Activated CD4-positive, alpha-beta T cell treated with anti-CD3 and anti-CD28 coated beads for 36 hours (primary cell): Measurements from ENCODE around the gene LITAF. TPM values are rescaled to one million over a fixed set of nuclear protein-coding genes. Genes with fewer than 3 reads are reported as not detected.
A peak's percentile ranks its signal among the peaks of the same experiment; 100 is the strongest.
"Not testable (repeated sequence)": the region's sequence is repeated elsewhere in the genome, so short reads cannot be mapped to it uniquely, and the experiment has no call there.

Source experiments
- ATAC-seq: fragments of 200-7000 bp; cut with Tn5 transposase; one replicate; pipeline ENCODE4 v1.10.0; 2021; ENCODE audit warnings: mild to moderate bottlenecking, moderate library complexity
- CTCF ChIA-PET: fragments of 350-600 bp; sonication (Branson Sonifier 250); formaldehyde crosslinking; loops from one replicate; lab custom pipeline; 2021; ENCODE audit warnings: antibody characterized with exemption; lab: Charles Lee
- POLR2A ChIA-PET: fragments of 350-600 bp; sonication (Branson Sonifier 250); formaldehyde crosslinking; loops from one replicate; lab custom pipeline; 2021; ENCODE audit warnings: antibody characterized with exemption, inconsistent platforms; lab: Charles Lee
- DNase-seq: peaks from one replicate; pipeline ENCODE4 v3.0.0-alpha.2; 2020
- H3K27ac Mint-ChIP-seq: one replicate; pipeline ENCODE4 v1.8.0; 2021; ENCODE audit warnings: mixed read lengths
- H3K27me3 Mint-ChIP-seq: one replicate; pipeline ENCODE4 v1.8.0; 2021; ENCODE audit warnings: mixed read lengths
- H3K36me3 Mint-ChIP-seq: one replicate; pipeline ENCODE4 v1.8.0; 2021; ENCODE audit warnings: low read depth, mixed read lengths
- H3K4me1 Mint-ChIP-seq: one replicate; pipeline ENCODE4 v1.8.0; 2021; ENCODE audit warnings: mixed read lengths
- H3K4me3 Mint-ChIP-seq: one replicate; pipeline ENCODE4 v1.8.0; 2021; ENCODE audit warnings: mild to moderate bottlenecking, moderate library complexity, mixed read lengths
- H3K9me3 Mint-ChIP-seq: one replicate; pipeline ENCODE4 v1.8.0; 2021; ENCODE audit warnings: low read depth, mixed read lengths
- intact Hi-C, 2 experiments: fragments of 100-400 bp; cut with DNase I in 1 of 2; cut with micrococcal nuclease in 1 of 2; formaldehyde crosslinking; loops; one replicate each; pipeline versions ENCODE4 v1.14.2 to v1.15.1; 2022 to 2024; cut with DNase I, micrococcal nuclease
- total RNA-seq, 2 experiments: library from RNA; stranded (reverse); gene quantifications; one replicate each; pipeline ENCODE4 v1.2.3, GENCODE V29; 2021

The LITAF gene
- total RNA-seq, 2 experiments from 2014 or later, result 99.0 to 116 TPM

DNA sequence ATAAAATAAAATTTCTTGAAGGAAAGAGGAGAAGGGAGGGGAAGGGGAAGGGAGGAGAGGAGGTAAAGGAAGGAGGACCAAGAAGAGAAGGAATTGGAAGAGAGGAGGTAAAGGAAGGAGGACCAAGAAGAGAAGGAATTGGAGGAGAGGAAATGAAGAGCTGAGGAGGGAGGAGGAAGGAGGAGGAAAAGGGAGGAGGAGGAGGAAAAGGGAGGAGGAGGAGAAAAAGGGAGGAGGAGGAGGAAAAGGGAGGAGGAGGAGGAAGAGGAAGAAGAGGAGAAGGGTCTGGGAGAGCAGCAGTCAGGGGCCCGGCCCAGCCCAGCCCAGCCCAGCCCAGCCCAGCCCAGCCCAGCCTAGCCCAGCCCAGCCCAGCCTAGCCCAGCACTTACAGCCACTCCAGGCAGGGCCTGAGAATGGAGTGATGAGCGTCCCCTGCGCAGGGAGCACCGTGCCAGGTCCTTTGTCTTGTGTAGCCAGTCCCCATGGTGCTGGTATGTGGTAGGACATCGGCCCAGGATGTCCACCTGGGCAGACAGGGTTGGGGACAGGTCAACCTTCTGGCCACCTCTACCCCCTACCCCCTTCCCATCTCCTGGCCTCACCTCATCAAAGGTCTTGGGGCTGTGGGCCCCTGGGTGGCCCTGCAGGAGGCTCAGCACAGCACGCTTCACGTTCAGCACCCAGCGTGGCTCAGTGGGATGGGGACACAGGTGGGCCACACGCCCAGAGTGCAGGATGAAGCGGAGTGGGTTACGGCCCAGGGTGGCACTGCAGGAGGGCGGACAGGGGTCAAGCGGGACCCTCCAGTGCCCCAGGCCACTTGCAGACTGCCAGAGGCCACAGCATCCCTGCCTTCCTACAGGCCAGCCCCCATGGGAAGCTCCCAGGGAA, 70.9 kb downstream of the LITAF start:
- Mint-ChIP-seq H3K27ac (no peak overlapping the region), H3K9me3 (no peaks in the 10 kb centered on the region), H3K4me3 (no peak overlapping the region), H3K36me3 (no peaks in the 10 kb centered on the region), H3K4me1 (no peaks in the 10 kb centered on the region), H3K27me3 (no peaks in the 10 kb centered on the region)
- ChIA-PET CTCF (interaction anchor here (1.1 to 2.2 kb wide), 3 partner anchors 16 to 109 kb away, joined by 4 to 10 read pairs (median 6); no protein-coding TSS in a partner anchor), POLR2A (no interaction called here)
- ATAC-seq (no peak), DNase-seq (no peak)
- intact Hi-C loops, result no loop called here

DNA sequence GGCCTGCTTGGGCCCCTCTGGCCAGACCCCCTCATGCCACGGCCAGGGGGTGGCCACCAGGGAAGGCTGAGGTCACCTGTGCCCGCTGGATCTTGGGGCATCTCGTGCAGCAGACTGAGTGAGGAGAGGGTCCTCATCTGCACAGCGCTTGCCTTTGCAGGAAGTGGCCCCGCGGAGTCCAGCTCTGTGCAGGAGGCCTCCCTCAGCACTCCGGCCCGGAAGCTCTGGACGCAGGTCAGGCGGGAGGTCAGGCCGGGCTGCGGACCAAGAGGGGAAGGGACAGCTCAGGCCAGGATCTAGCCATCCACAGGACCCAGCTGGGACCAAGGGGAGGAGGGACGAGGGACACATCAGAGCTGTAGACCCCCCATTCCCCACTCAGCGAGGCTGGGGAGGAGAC, 72.4 kb downstream of the LITAF start:
- no peak for ATAC-seq
- H3K36me3 Mint-ChIP-seq, result no peaks in the 10 kb centered on the region
- H3K9me3 Mint-ChIP-seq, result no peaks in the 10 kb centered on the region
- intact Hi-C loops, result no loop called here
- no peaks in the 10 kb centered on the region for H3K4me1 Mint-ChIP-seq
- no peaks in the 10 kb centered on the region for H3K27me3 Mint-ChIP-seq
- H3K27ac Mint-ChIP-seq, result no peak overlapping the region
- ChIA-PET CTCF (no interaction called here), POLR2A (no interaction called here)
- no peak overlapping the region for H3K4me3 Mint-ChIP-seq
- no peak for DNase-seq

DNA sequence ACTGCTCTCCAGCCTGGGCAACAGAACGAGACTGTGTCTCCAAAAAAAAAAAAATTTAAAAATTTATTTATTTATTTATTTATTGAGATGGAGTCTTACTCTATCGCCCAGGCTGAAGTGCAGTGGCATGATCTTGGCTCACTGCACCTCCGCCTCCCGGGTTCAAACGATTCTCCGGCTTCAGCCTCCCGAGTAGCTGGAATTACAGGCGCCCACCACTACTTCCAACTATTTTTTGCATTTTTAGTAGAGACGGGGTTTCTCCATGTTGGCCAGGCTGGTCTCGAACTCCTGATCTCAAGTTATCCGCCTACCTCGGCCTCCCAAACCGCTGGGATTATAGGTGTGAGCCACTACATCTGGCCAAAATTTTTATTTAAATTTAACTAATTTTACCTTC, 73.4 kb downstream of the LITAF start:
- H3K27ac Mint-ChIP-seq, H3K4me1 Mint-ChIP-seq, ATAC-seq, H3K36me3 Mint-ChIP-seq, H3K9me3 Mint-ChIP-seq, CTCF ChIA-PET, POLR2A ChIA-PET, H3K4me3 Mint-ChIP-seq, DNase-seq, H3K27me3 Mint-ChIP-seq, intact Hi-C loops: not testable (repeated sequence)

DNA sequence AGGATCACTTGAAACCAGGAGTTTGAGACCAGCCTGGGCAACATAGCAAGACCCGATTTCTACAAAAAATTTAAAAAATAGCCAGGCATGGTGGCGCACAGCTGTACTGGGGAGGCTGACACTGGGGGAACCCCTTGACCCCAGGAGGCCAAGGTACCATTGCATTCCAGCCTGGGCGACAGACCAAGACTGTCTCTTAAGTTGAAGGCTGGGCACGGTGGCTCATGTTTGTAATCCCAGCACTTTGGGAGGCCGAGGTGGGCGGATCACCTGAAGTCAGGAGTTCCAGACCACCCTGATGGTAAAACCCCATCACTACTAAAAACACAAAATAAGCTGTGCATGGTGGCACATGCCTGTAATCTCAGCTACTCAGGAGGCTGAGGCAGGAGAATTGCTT, 74.9 kb downstream of the LITAF start:
- ATAC-seq (no peak), DNase-seq (no peak)
- no peaks in the 10 kb centered on the region for H3K4me1 Mint-ChIP-seq
- H3K9me3 Mint-ChIP-seq, result no peaks in the 10 kb centered on the region
- H3K36me3 Mint-ChIP-seq, result no peaks in the 10 kb centered on the region
- H3K27ac Mint-ChIP-seq, result no peak overlapping the region
- no peak overlapping the region for H3K4me3 Mint-ChIP-seq
- ChIA-PET CTCF (interaction anchor here (0.6 kb wide), 2 partner anchors 104 to 147 kb away, joined by 3 read pairs; no protein-coding TSS in a partner anchor), POLR2A (no interaction called here)
- intact Hi-C loops, result no loop called here
- H3K27me3 Mint-ChIP-seq, result no peaks in the 10 kb centered on the region

DNA sequence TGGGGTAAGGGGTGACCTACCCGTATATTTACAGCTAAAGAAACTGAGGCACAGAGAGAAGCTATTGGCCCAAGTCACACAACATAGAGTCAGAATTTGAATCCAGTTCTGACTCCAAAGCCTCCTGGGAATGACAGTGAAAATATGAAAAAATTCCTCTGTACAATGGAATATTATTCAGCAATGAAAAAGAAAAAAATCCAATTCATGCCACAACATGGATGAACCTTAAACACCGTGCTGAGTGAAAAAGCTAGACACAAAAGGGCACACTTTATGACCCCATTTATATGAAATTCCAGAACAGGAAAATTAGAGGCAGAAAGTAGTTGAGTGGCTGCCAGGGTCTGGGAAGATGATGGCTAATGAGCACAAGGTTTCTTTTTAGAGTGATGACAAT, 75.4 kb downstream of the LITAF start:
- no peak for ATAC-seq
- no peaks in the 10 kb centered on the region for H3K36me3 Mint-ChIP-seq
- H3K27me3 Mint-ChIP-seq, result no peaks in the 10 kb centered on the region
- ChIA-PET POLR2A (no interaction called here), CTCF (interaction anchor here (0.6 kb wide), 1 partner anchor 148 kb away, joined by 3 read pairs; no protein-coding TSS in a partner anchor)
- DNase-seq, result no peak
- H3K9me3 Mint-ChIP-seq, result no peaks in the 10 kb centered on the region
- H3K27ac Mint-ChIP-seq, result no peak overlapping the region
- H3K4me1 Mint-ChIP-seq, result no peaks in the 10 kb centered on the region
- intact Hi-C loops, result no loop called here
- no peak overlapping the region for H3K4me3 Mint-ChIP-seq

DNA sequence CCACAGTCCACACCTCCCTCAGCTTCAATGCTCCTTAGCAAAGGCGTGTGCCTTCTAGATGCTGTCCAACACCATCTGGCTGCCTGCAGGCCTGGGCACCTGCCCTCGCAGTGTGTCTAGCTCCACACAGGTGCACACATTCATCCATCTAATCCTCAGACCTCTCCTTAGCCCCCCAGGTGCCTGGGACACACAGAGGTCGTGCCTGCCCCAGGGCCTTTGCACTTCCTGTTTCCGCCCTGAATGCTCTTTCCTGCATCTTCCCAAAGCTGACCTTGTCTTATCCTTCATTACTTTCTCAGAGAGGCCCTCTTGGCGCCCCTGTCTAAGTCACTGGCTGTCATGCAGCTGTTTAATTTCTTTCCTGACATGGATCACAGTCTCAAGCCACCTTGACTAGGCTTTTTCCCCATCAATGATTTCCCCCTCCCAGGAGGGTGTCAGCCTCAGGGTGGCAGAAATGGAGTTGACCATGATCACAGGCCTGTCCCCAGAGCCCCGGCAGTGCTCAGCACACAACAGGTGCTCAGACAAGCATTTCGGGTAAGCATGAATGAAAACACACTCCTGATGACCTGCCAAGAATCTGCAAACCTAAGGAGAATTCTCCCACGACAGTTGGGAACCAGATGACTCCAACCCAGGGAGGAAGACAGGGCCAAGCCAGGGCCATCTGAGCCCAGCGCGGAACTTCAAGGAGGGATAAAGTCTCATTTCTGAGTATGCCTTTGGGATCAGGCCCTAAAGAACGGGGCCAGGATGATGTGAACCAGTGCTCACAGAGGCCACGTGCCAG, 76.3 kb downstream of the LITAF start:
- intact Hi-C loops, result no loop called here
- ATAC-seq, result no peak
- no peak for DNase-seq
- CTCF ChIA-PET, result no interaction called here
- Mint-ChIP-seq H3K4me3 (no peak overlapping the region), H3K9me3 (no peaks in the 10 kb centered on the region), H3K4me1 (no peaks in the 10 kb centered on the region), H3K27ac (no peak overlapping the region), H3K27me3 (no peaks in the 10 kb centered on the region), H3K36me3 (no peaks in the 10 kb centered on the region)
- POLR2A ChIA-PET, result no interaction called here

DNA sequence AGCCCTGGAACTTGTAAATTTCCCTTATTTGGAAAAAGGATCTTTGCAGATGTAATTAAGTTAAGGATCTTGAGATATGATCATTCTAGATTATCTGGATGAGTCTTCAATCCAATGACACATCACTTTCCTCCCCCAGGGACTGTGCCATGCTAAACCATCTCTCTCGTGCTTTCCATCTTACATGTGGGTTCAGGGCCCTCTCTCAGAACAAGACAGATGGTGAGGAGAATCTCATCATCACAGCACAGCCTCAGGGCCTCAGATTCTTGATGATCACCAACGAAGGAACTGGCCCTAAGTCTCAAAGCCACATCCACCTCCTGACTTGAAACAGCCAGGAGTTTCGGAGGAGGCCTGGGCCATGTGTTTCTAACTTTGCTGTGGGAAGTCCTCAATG, 78.7 kb downstream of the LITAF start:
- no peak for DNase-seq
- ChIA-PET CTCF (no interaction called here), POLR2A (no interaction called here)
- no peak overlapping the region for H3K4me3 Mint-ChIP-seq
- no peaks in the 10 kb centered on the region for H3K4me1 Mint-ChIP-seq
- H3K9me3 Mint-ChIP-seq, result no peaks in the 10 kb centered on the region
- no peaks in the 10 kb centered on the region for H3K36me3 Mint-ChIP-seq
- intact Hi-C loops, result no loop called here
- H3K27ac Mint-ChIP-seq, result no peak overlapping the region
- H3K27me3 Mint-ChIP-seq, result no peaks in the 10 kb centered on the region
- ATAC-seq, result peak; percentile 63

DNA sequence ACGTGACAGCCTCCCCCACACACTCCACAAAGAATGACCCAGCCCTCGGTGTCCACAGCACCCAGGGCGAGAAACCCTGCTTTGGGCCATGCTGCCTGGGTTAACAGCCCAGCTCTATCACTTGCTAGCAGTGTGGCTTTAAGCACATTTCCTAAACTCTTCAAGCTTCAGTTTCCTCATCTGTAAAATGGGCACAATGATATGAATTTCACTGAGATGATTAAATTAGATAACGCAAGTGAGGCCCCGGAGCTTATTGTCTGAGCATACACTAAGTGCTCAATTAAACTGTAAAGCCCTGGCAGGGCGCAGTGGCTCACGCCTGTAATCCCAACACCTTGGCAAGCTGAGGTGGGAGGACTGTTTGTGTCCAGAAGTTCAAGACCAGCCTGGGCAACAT, 79.4 kb downstream of the LITAF start:
- CTCF ChIA-PET, result no interaction called here
- H3K4me1 Mint-ChIP-seq, result no peaks in the 10 kb centered on the region
- no peak overlapping the region for H3K4me3 Mint-ChIP-seq
- H3K36me3 Mint-ChIP-seq, result no peaks in the 10 kb centered on the region
- POLR2A ChIA-PET, result no interaction called here
- intact Hi-C loops, result no loop called here
- no peak for DNase-seq
- no peaks in the 10 kb centered on the region for H3K27me3 Mint-ChIP-seq
- no peaks in the 10 kb centered on the region for H3K9me3 Mint-ChIP-seq
- ATAC-seq, result no peak
- H3K27ac Mint-ChIP-seq, result no peak overlapping the region

DNA sequence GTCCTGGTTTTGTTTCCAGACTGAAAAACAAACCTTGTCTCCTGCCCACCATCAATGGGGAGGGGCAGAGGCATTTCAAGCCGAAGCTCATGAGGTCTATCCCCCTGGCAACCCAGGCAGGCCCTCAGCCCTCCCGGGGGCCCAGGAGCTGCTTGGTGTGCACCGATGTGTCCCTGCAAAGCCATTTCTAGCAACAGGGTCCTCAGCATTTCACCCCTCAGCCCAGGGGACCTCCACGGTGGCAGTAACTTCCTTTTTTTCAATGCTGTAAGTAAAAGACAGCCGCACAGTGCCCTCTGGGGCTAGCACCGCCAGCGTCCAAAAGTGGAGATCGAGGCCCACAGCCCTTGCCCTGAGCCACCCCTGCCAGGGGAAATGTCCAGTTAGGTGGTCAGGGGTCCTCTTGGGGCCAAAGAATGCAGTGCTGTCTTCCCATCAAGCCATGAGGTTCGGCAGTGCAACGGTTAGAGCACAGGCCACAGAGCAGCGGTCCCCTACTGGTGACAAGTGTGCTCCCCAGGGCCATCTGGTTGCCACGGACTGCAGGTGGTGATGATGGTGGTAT, 79.9 kb downstream of the LITAF start:
- ATAC-seq (no peak), DNase-seq (no peak)
- Mint-ChIP-seq H3K27me3 (no peaks in the 10 kb centered on the region), H3K4me1 (no peaks in the 10 kb centered on the region), H3K9me3 (no peaks in the 10 kb centered on the region), H3K27ac (no peak overlapping the region), H3K4me3 (no peak overlapping the region), H3K36me3 (no peaks in the 10 kb centered on the region)
- intact Hi-C loops, result no loop called here
- ChIA-PET POLR2A (no interaction called here), CTCF (no interaction called here)

DNA sequence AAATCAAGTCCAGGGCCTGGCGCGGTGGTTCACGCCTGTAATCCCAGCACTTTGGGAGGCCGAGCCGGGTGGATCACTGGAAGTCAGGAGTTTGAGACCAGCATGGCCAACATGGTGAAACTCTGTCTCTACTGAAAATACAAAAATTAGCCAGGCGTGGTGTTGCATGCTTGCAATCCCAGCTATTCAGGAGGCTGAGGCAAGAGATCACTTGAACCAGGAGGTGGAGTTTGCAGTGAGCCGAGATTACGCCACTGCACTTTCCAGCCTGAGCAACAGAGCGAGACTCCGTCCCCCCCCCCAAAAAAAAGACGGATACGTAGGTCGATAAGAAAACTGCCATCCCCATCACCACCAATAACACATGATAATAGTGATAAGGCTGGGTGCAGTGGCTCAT, 82.5 kb downstream of the LITAF start:
- H3K4me1 Mint-ChIP-seq, ATAC-seq, H3K27ac Mint-ChIP-seq, POLR2A ChIA-PET, H3K36me3 Mint-ChIP-seq, intact Hi-C loops, DNase-seq, H3K27me3 Mint-ChIP-seq, H3K9me3 Mint-ChIP-seq, H3K4me3 Mint-ChIP-seq: not testable (repeated sequence)
- CTCF ChIA-PET, result interaction anchor here (1.1 kb wide), 1 partner anchor 8 kb away, joined by 3 read pairs; no protein-coding TSS in a partner anchor

DNA sequence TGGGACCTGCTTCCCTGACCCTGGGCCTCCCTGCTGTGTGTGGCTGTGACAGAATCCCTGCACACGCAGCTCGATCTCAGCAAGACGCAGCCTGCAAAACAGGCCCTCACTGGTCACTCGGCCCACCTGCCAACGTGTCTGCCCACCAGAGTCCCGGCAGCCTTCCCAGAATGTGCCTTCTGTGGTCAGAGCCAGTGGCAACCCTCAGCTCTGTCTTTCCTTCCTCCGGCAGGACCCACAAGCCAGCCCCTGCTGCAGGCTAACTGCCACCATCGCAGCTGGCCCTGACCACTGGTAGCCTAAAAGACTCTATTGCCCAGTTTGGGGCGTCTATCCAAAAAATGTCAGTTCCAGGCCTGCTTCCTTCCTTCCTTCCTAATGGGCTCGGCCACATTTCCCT, 83.2 kb downstream of the LITAF start:
- no peak for ATAC-seq
- ChIA-PET CTCF (no interaction called here), POLR2A (no interaction called here)
- Mint-ChIP-seq H3K36me3 (no peaks in the 10 kb centered on the region), H3K27me3 (no peaks in the 10 kb centered on the region), H3K4me3 (no peak overlapping the region), H3K4me1 (peaks cover 2% of the 10 kb centered on the region), H3K9me3 (no peaks in the 10 kb centered on the region), H3K27ac (no peak overlapping the region)
- intact Hi-C loops, result no loop called here
- no peak for DNase-seq
